ENCODE data around the gene RTKN2. TPM values are rescaled to one million over a fixed set of nuclear protein-coding genes. Genes with fewer than 3 reads are reported as not detected.

RTKN2 gene
- total RNA-seq, 1 experiment from 2014 or later = 21.3 TPM

GRCh38 chr10:62159351-62159750 is 109.3 kb downstream of the RTKN2 start:
- H3K4me3 ChIP-seq (ENCODE audit: low read depth in 2 of 2, low read length in 2 of 2) = no peak overlapping the region
- TF ChIP-seq CTCF (IDR thresholded peaks at IDR 0.05) (no peak), SIN3A (IDR thresholded peaks at IDR 0.05; ENCODE audit: borderline replicate concordance, insufficient read depth, low read depth, low read length) (no peak), POLR2AphosphoS5 (IDR thresholded peaks at IDR 0.05; ENCODE audit: low read depth, low read length) (no peak), TCF7L2 (IDR thresholded peaks at IDR 0.05; ENCODE audit: low read depth, low read length) (no peak), REST (IDR thresholded peaks at IDR 0.05; ENCODE audit: insufficient read depth in 1 of 2, low read depth in 2 of 2, low read length in 1 of 2) (no peak)
- H3K27me3 ChIP-seq (ENCODE audit: control insufficient read depth, insufficient read depth, low read length) = no peaks in the 10 kb centered on the region
- intact Hi-C loops (cut with micrococcal nuclease; ENCODE audit: unreplicated experiment) (no loop called here), in situ Hi-C loops (cut with HindIII; ENCODE audit: low pct_unique_long_range_greater_than_20kb, low sequenced_read_pairs) (no loop called here)
- no peaks in the 10 kb centered on the region for H3K36me3 ChIP-seq (ENCODE audit: control insufficient read depth, insufficient read depth, low read length)
- peak overlapping the region; percentile 32; the same call in 1 of the 2 replicates for H3K27ac ChIP-seq (ENCODE audit: low read length)
- BruUV-seq (replicated peaks) = no TSS peak
- peaks cover 4% of the 10 kb centered on the region; the same call in 1 of the 2 replicates for H3K4me1 ChIP-seq (ENCODE audit: control insufficient read depth, insufficient read depth, low read length)
- ATAC-seq (no peak), DNase-seq (ENCODE audit: low read depth, low spot score) (no peak)
- POLR2A ChIA-PET = no interaction called here
- H3K9me3 ChIP-seq (ENCODE audit: control insufficient read depth, insufficient read depth, low read depth, low read length) = no peaks in the 10 kb centered on the region
- CTCF ChIA-PET = no interaction called here

- Histone ChIP-seq H3K4me1 (ENCODE audit: control insufficient read depth, insufficient read depth, low read length) (peaks cover 4% of the 10 kb centered on the region; the same call in 1 of the 2 replicates), H3K27me3 (ENCODE audit: control insufficient read depth, insufficient read depth, low read length) (no peaks in the 10 kb centered on the region), H3K27ac (ENCODE audit: low read length) (no peak overlapping the region; the same call in 1 of the 2 replicates), H3K9me3 (ENCODE audit: control insufficient read depth, insufficient read depth, low read depth, low read length) (no peaks in the 10 kb centered on the region), H3K36me3 (ENCODE audit: control insufficient read depth, insufficient read depth, low read length) (no peaks in the 10 kb centered on the region), H3K4me3 (ENCODE audit: low read depth in 2 of 2, low read length in 2 of 2) (no peak overlapping the region)
- in situ Hi-C loops (cut with HindIII; ENCODE audit: low pct_unique_long_range_greater_than_20kb, low sequenced_read_pairs) (no loop called here), intact Hi-C loops (cut with micrococcal nuclease; ENCODE audit: unreplicated experiment) (no loop called here)
- no TSS peak for BruUV-seq (replicated peaks)
- ATAC-seq (no peak), DNase-seq (ENCODE audit: low read depth, low spot score) (no peak)
- ChIA-PET POLR2A (interaction anchor here (0.6 kb wide), 1 partner anchor 282 kb away, joined by 7 read pairs; no protein-coding TSS in a partner anchor), CTCF (no interaction called here)
- TF ChIP-seq SIN3A (IDR thresholded peaks at IDR 0.05; ENCODE audit: borderline replicate concordance, insufficient read depth, low read depth, low read length) = no peak
- TF ChIP-seq TCF7L2 (IDR thresholded peaks at IDR 0.05; ENCODE audit: low read depth, low read length) = no peak
- no peak for TF ChIP-seq POLR2AphosphoS5 (IDR thresholded peaks at IDR 0.05; ENCODE audit: low read depth, low read length)
- no peak for TF ChIP-seq CTCF (IDR thresholded peaks at IDR 0.05)
Measured at GRCh38 chr10:62157601-62158000, 111.0 kb downstream of the RTKN2 start.

All from Panc1 (cell line).